Panc1 (cell line): ENCODE data around the gene ZNF526. TPM values are rescaled to one million over a fixed set of nuclear protein-coding genes. Genes with fewer than 3 reads are reported as not detected.
"Not testable (repeated sequence)": the region's sequence is repeated elsewhere in the genome, so short reads cannot be mapped to it uniquely, and the experiment has no call there.

Experiments used
- ATAC-seq: fragments of 200-7000 bp; cut with Tn5 transposase; 2 replicates; pipeline ENCODE4 v1.9.1; 2020; ENCODE audit warnings: mild to moderate bottlenecking, moderate library complexity
- BruUV-seq: library from RNA; stranded (reverse); fragments of 400-500 nt; replicated peaks from 2 replicates; lab custom pipeline; 2021; lab: Mats Ljungman, UMichigan
- CTCF ChIA-PET: fragments of 300-600 bp; sonication (Branson Sonifier 250); formaldehyde crosslinking; loops from one replicate; lab custom pipeline; 2022; ENCODE audit warnings: antibody characterized with exemption; lab: Charles Lee
- POLR2A ChIA-PET: fragments of 300-600 bp; sonication (Branson Sonifier 250); formaldehyde crosslinking; loops from one replicate; lab custom pipeline; 2022; ENCODE audit warnings: antibody characterized with exemption; lab: Charles Lee
- DNase-seq: peaks from one replicate; pipeline ENCODE4 v3.0.0-alpha.2; 2010; ENCODE audit warnings: low read depth, low spot score
- H3K27ac ChIP-seq: 2 replicates; pipeline ENCODE4 v1.5.1; 2011; ENCODE audit warnings: mild to moderate bottlenecking, low read length, inconsistent platforms
- H3K27me3 ChIP-seq: fragments of 200-500 bp; sonication (Bioruptor generic); 2 replicates; pipeline ENCODE4 v1.6.0; 2014; ENCODE audit warnings: low read length, inconsistent platforms; ENCODE audit not compliant: control insufficient read depth, insufficient read depth
- H3K36me3 ChIP-seq: fragments of 200-500 bp; sonication (Bioruptor generic); 2 replicates; pipeline ENCODE4 v1.5.1; 2014; ENCODE audit warnings: inconsistent platforms, mild to moderate bottlenecking, low read length, moderate library complexity; ENCODE audit not compliant: control insufficient read depth, insufficient read depth
- H3K4me1 ChIP-seq: 2 replicates; pipeline ENCODE4 v1.5.1; 2011; ENCODE audit warnings: inconsistent platforms, mild to moderate bottlenecking, low read length, moderate library complexity; ENCODE audit not compliant: control insufficient read depth, insufficient read depth
- H3K4me3 ChIP-seq, 2 experiments: 2 replicates each; pipeline ENCODE4 v1.5.1; 2011 to 2012; ENCODE audit warnings: low read depth in 2 of 2, low read length in 2 of 2, mild to moderate bottlenecking in 2 of 2, inconsistent platforms in 1 of 2, moderate library complexity in 1 of 2
- H3K9me3 ChIP-seq: fragments of 200-500 bp; sonication (Bioruptor generic); 2 replicates; pipeline ENCODE4 v1.5.1; 2014; ENCODE audit warnings: low read depth, mild to moderate bottlenecking, inconsistent platforms, low read length, moderate library complexity; ENCODE audit not compliant: control insufficient read depth, insufficient read depth
- CTCF ChIP-seq: fragments of 450-650 bp; IDR thresholded peaks from 2 replicates; pipeline ENCODE4 v1.5.1; 2017; ENCODE audit warnings: mild to moderate bottlenecking
- POLR2AphosphoS5 ChIP-seq: IDR thresholded peaks from 2 replicates; pipeline ENCODE4 v1.6.1; 2012; ENCODE audit warnings: mild to moderate bottlenecking, low read depth, low read length, moderate library complexity
- REST ChIP-seq, 2 experiments: IDR thresholded peaks; 2 replicates each; pipeline ENCODE4 v1.6.1; 2011 to 2012; ENCODE audit warnings: low read depth in 2 of 2, control low read depth in 1 of 2, low read length in 1 of 2, mild to moderate bottlenecking in 1 of 2, moderate library complexity in 1 of 2; ENCODE audit not compliant: insufficient read depth in 1 of 2
- SIN3A ChIP-seq: IDR thresholded peaks from 2 replicates; pipeline ENCODE4 v1.6.1; 2012; ENCODE audit warnings: low read depth, mild to moderate bottlenecking, low read length, moderate library complexity, borderline replicate concordance; ENCODE audit not compliant: insufficient read depth
- TCF7L2 ChIP-seq: IDR thresholded peaks from 2 replicates; pipeline ENCODE4 v1.6.1; 2011; ENCODE audit warnings: mild to moderate bottlenecking, low read depth, low read length, inconsistent platforms
- in situ Hi-C: cut with HindIII; loops from 2 replicates; pipeline ENCODE4 v1.10.0; 2016; ENCODE audit warnings: low sequenced_read_pairs, low pct_unique_long_range_greater_than_20kb
- intact Hi-C: fragments of 100-400 bp; cut with micrococcal nuclease; formaldehyde crosslinking; loops from one replicate; pipeline ENCODE4 v1.10.0; 2022; ENCODE audit not compliant: unreplicated experiment
- total RNA-seq: library from RNA; stranded (reverse); gene quantifications from one replicate; pipeline ENCODE4 v1.2.1, GENCODE V29; 2021; ENCODE audit not compliant: unreplicated experiment

The ZNF526 gene
- total RNA-seq, 1 experiment from 2014 or later = 10.5 TPM

- DNase-seq = no peak
- H3K27me3 ChIP-seq = no peaks in the 10 kb centered on the region
- BruUV-seq = no TSS peak
- CTCF ChIA-PET = interaction anchor here (0.5 to 1.1 kb wide), 2 partner anchors 10 to 33 kb away, joined by 3 to 4 read pairs; no protein-coding TSS in a partner anchor
- in situ Hi-C loops = no loop called here
- intact Hi-C loops = no loop called here
- no peaks in the 10 kb centered on the region for H3K9me3 ChIP-seq
- POLR2A ChIA-PET = interaction anchor here (0.6 kb wide), 1 partner anchor 1244 kb away, joined by 3 read pairs; no protein-coding TSS in a partner anchor
- TF ChIP-seq REST (IDR thresholded peaks at IDR 0.05; ENCODE audit: insufficient read depth in 1 of 2, low read depth in 2 of 2, low read length in 1 of 2) (no peak), CTCF (no peak), SIN3A (no peak), POLR2AphosphoS5 (no peak), TCF7L2 (no peak)
- peak overlapping the region; percentile 84 for H3K27ac ChIP-seq
- H3K36me3 ChIP-seq = no peaks in the 10 kb centered on the region; the same call in 1 of the 2 replicates
- ATAC-seq = peak; percentile 28; the same call in 1 of the 2 replicates
- peak overlapping the region; percentile 66 to 82 for H3K4me3 ChIP-seq
- H3K4me1 ChIP-seq = peaks cover 11% of the 10 kb centered on the region
These were observed 35.9 kb downstream of the ZNF526 start for GRCh38 chr19:42255766-42256745.

- H3K4me1 ChIP-seq, BruUV-seq, in situ Hi-C loops, H3K36me3 ChIP-seq, POLR2A ChIA-PET, ATAC-seq, DNase-seq, H3K27me3 ChIP-seq, H3K9me3 ChIP-seq, intact Hi-C loops, H3K27ac ChIP-seq, H3K4me3 ChIP-seq: not testable (repeated sequence)
- CTCF ChIA-PET = interaction anchor here (1.1 kb wide), 1 partner anchor 12 kb away, joined by 6 read pairs; no protein-coding TSS in a partner anchor
These were observed 37.7 kb downstream of the ZNF526 start for GRCh38 chr19:42257842-42258241.

GRCh38 chr19:42261763-42262162 lies 41.7 kb downstream of the ZNF526 start:
- CTCF ChIA-PET = no interaction called here
- BruUV-seq = no TSS peak
- intact Hi-C loops = no loop called here
- H3K4me1 ChIP-seq = no peaks in the 10 kb centered on the region
- H3K9me3 ChIP-seq = no peaks in the 10 kb centered on the region
- H3K36me3 ChIP-seq = no peaks in the 10 kb centered on the region
- H3K27me3 ChIP-seq = no peaks in the 10 kb centered on the region
- no peak for TF ChIP-seq CTCF
- no peak for TF ChIP-seq TCF7L2
- TF ChIP-seq REST (IDR thresholded peaks at IDR 0.05; ENCODE audit: insufficient read depth in 1 of 2, low read depth in 2 of 2, low read length in 1 of 2) = no peak
- TF ChIP-seq POLR2AphosphoS5 = no peak
- TF ChIP-seq SIN3A = no peak
- no peak for DNase-seq
- H3K27ac ChIP-seq = no peak overlapping the region
- H3K4me3 ChIP-seq = no peak overlapping the region
- ATAC-seq = no peak
- POLR2A ChIA-PET = no interaction called here
- in situ Hi-C loops = no loop called here
